GM12865 (cell line): ENCODE measurements around the gene FEZ2.

ENCODE experiments used
- DNase-seq: peaks from one replicate; pipeline ENCODE4 v3.0.0; 2010; ENCODE audit warnings: low read depth
- H3K4me3 ChIP-seq: 2 replicates; pipeline ENCODE4 v1.5.1; 2011; ENCODE audit warnings: mild to moderate bottlenecking, low read depth, low read length, control low read depth
- TF ChIP-seq, protein P1 (sequence below): IDR thresholded peaks from 2 replicates; pipeline ENCODE4 v1.5.1; 2011; ENCODE audit warnings: low read length, control low read depth, low read depth, inconsistent platforms; ENCODE audit not compliant: insufficient read depth; ENCODE audit errors: missing control alignments

Gene FEZ2

DNA sequence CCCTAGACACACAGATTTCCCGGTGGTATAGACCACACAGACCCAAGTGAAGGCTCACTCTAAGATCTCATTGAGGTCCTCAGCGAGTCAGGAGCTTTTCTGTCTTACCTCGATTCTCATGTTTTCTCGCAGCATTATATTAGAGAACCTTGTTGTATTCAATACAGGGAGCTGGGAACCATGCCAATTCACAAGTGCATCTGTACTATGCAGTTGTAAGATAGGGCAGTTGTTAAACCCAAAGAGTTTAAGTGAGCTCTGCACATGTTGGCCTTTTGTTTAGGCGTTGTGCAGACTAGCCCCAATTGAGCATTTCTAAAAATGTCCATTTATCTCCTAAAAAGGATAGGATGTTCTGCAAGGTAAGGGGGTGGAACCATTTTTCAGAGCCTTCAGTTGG is 59.6 kb downstream of the FEZ2 start:
- H3K4me3 ChIP-seq: no peak overlapping the region
- TF ChIP-seq, protein P1, sequence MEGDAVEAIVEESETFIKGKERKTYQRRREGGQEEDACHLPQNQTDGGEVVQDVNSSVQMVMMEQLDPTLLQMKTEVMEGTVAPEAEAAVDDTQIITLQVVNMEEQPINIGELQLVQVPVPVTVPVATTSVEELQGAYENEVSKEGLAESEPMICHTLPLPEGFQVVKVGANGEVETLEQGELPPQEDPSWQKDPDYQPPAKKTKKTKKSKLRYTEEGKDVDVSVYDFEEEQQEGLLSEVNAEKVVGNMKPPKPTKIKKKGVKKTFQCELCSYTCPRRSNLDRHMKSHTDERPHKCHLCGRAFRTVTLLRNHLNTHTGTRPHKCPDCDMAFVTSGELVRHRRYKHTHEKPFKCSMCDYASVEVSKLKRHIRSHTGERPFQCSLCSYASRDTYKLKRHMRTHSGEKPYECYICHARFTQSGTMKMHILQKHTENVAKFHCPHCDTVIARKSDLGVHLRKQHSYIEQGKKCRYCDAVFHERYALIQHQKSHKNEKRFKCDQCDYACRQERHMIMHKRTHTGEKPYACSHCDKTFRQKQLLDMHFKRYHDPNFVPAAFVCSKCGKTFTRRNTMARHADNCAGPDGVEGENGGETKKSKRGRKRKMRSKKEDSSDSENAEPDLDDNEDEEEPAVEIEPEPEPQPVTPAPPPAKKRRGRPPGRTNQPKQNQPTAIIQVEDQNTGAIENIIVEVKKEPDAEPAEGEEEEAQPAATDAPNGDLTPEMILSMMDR: no peak
- no peak for DNase-seq

DNA sequence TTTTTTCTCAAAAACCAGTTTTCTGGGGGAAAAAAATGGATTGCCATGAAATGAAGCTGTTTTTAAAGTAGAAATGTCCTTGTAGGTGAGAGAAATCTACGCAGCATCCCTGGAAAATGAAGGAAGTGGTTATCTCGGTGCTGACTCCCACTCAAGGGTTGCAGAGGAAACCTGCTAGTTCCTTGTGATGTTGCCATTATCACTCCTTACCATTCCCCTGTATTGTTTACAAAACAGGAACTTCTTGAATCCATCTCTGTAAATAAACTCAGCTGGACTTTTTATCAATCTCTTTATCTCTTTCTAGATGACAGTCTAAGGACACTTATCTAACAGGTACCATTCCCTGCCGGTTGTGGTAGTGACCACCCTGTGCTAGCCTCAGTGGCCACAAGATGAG is 61.2 kb downstream of the FEZ2 start:
- H3K4me3 ChIP-seq: no peak overlapping the region
- DNase-seq: no peak
- TF ChIP-seq, protein P1: no peak

DNA sequence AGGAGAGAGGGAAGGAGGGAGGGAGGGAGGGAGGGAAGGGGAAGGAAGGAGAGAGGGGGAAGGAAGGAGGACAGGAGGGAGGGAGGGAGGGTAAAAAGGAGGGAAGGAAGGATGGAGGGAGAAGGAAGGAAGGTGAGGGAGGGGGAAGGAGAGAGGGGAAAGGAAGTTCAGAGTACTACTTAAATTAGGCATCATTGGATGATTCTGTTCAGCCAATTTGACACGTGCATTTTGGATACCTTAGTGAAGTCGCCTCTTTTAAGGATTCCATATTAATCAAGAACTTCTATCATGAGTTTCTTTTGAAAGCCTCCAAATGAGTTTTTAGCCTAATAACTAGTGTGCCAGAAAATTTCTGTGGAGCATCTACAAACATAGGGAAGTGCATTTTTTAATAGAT is 62.9 kb downstream of the FEZ2 start:
- H3K4me3 ChIP-seq: no peak overlapping the region
- TF ChIP-seq, protein P1: no peak
- DNase-seq: no peak

DNA sequence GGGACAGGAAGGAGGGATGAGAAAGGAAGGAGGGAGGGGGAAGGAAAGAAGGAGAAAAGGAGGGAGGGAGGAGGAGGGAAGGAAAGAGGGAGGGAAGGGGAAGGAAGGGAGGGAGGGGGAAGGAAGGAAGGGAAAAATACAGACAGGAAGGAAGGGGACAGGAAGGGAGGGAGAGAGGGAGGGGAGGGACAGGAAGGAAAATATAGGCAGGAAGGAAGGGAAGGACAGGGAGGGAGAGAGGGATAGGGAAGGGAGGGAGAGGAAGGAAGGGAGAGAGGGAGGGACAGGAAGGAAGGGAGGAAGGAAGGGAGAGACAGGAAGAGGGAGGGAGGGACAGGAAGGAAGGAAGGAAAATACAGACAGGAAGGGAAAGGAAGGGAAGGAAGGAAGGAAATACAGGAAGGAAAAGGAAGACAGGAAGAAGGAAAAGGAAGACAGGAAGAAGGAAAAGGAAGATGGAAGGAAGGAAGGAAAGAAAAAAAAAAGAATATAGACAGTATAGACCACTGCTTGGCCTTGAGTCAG is 63.6 kb downstream of the FEZ2 start:
- DNase-seq: no peak
- TF ChIP-seq, protein P1: no peak
- no peak overlapping the region for H3K4me3 ChIP-seq

DNA sequence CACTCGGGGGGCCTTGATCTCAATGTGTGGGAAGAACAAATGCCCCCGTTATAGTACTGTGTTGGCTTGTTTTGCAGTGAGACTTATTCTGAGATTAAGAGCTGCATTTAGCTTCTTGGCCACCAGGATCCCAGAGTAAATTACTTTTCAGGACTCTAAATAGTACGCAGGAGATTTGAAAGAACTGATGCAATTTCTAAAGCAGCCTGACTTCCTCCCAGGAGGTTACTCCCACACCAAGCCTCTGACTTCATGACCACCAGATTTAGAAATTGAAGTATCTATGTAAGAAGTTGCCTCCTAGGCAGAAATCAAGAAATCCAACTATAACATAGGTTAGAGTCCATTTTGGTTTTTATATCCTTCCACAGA is 67.0 kb downstream of the FEZ2 start:
- no peak overlapping the region for H3K4me3 ChIP-seq
- DNase-seq: peak; percentile 23
- TF ChIP-seq, protein P1: no peak

DNA sequence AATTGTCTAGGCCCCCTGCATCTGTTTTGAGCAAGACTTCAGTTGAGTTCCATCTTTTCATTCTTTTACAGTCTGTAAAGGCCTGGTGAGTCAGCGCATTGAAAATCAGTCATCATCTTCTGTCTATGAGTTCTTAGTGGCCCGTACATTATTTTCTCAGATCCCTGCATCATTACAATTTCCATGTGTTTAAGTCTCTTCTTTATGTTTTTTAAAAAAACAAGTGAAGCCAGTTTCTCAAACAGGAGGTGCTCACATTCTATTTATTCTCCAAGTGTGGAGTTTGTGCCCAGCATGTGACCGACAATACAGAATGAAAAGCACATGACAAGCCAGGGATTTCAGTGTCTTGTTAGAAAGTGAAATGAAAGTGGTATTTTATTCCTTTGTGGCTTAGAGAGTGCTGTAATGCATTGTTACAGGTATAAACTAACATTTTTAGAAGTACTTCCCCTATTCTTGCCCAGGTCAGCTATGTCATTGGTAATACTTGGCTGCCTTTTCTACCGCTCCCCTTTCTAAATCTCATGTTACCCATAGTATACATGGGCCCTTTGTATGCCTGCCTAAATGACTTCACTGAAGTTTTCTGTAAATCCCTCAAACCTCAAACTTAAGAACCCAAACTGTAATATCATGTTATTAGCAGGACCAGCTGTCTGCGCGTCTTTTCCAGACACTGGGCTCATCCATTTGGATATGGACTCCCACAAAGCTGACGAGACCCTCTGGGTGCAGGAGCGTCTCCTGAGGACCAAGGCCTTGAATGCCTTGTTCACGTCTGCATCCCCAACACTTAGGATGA is 67.6 kb downstream of the FEZ2 start:
- TF ChIP-seq, protein P1: no peak
- no peak overlapping the region for H3K4me3 ChIP-seq
- DNase-seq: peak; percentile 40
